Globus pallidus (tissue), 1 donor: ENCODE results near the gene URI1.
"Not testable (repeated sequence)": the region's sequence is repeated elsewhere in the genome, so short reads cannot be mapped to it uniquely, and the experiment has no call there.

Experiments
- DNase-seq: peaks from one replicate; pipeline ENCODE4 v3.0.0-alpha.2; 2015; ENCODE audit warnings: low spot score

The URI1 gene

GRCh38 chr19:29942404-29943261, 594 bp downstream of the URI1 start:
- DNase-seq: no peak

GRCh38 chr19:29943615-29944014, 1.6 kb downstream of the URI1 start:
- no peak for DNase-seq

GRCh38 chr19:29944390-29945012, 2.5 kb downstream of the URI1 start:
- DNase-seq: no peak

- DNase-seq: no peak
These were observed 3.0 kb downstream of the URI1 start for GRCh38 chr19:29945017-29945416.

- DNase-seq: no peak
These were observed 3.4 kb downstream of the URI1 start for GRCh38 chr19:29945433-29945832.

- no peak for DNase-seq
These were observed 4.6 kb downstream of the URI1 start for GRCh38 chr19:29946645-29947044.

- DNase-seq: no peak
These were observed 5.8 kb downstream of the URI1 start for GRCh38 chr19:29947871-29948270.

GRCh38 chr19:29948759-29949470, 6.9 kb downstream of the URI1 start:
- not testable (repeated sequence) for DNase-seq

- no peak for DNase-seq
These were observed 10.1 kb downstream of the URI1 start for GRCh38 chr19:29952177-29952576.

GRCh38 chr19:29952646-29953045, 10.6 kb downstream of the URI1 start:
- no peak for DNase-seq

GRCh38 chr19:29953352-29954247, 11.6 kb downstream of the URI1 start:
- no peak for DNase-seq

GRCh38 chr19:29956855-29957254, 14.8 kb downstream of the URI1 start:
- no peak for DNase-seq

- no peak for DNase-seq
These were observed 19.3 kb downstream of the URI1 start for GRCh38 chr19:29961311-29961710.

GRCh38 chr19:29962793-29963192, 20.8 kb downstream of the URI1 start:
- no peak for DNase-seq

GRCh38 chr19:29963576-29963975, 21.5 kb downstream of the URI1 start:
- DNase-seq: no peak

GRCh38 chr19:29964171-29964570, 22.1 kb downstream of the URI1 start:
- no peak for DNase-seq

GRCh38 chr19:29965492-29965891, 23.5 kb downstream of the URI1 start:
- DNase-seq: no peak

GRCh38 chr19:29966142-29966541, 24.1 kb downstream of the URI1 start:
- not testable (repeated sequence) for DNase-seq

- peak; percentile 48 for DNase-seq
These were observed 24.7 kb downstream of the URI1 start for GRCh38 chr19:29966588-29967249.

- peak; percentile 42 for DNase-seq
These were observed 25.6 kb downstream of the URI1 start for GRCh38 chr19:29967623-29968022.

- no peak for DNase-seq
These were observed 27.9 kb downstream of the URI1 start for GRCh38 chr19:29969891-29970290.
